ENCODE results near the gene GPR35.
"Not testable (repeated sequence)": the region's sequence is repeated elsewhere in the genome, so short reads cannot be mapped to it uniquely, and the experiment has no call there.

- TF ChIP-seq CTCF (IDR thresholded peaks at IDR 0.05 in 2 of 3, conservative IDR thresholded peaks at IDR 0.05 in 1 of 3; ENCODE audit: control insufficient read depth in 2 of 3, extremely low read depth in 1 of 3, insufficient read depth in 1 of 3, low read depth in 3 of 3, low read length in 3 of 3); SMC3 (IDR thresholded peaks at IDR 0.05; ENCODE audit: borderline replicate concordance, low read length); POLR2AphosphoS5 (IDR thresholded peaks at IDR 0.05; ENCODE audit: low read length); POLR2AphosphoS2 (IDR thresholded peaks at IDR 0.05; ENCODE audit: low read depth, low read length); EP300 (IDR thresholded peaks at IDR 0.05; ENCODE audit: borderline replicate concordance in 1 of 2, control insufficient read depth in 1 of 2, low read depth in 2 of 2, low read length in 2 of 2); MAX (IDR thresholded peaks at IDR 0.05; ENCODE audit: low read depth, low read length); POLR2A (IDR thresholded peaks at IDR 0.05; ENCODE audit: low read depth, low read length); KDM1A (IDR thresholded peaks at IDR 0.05; ENCODE audit: borderline replicate concordance); CHD2 (IDR thresholded peaks at IDR 0.05; ENCODE audit: borderline replicate concordance, low read depth, low read length); NKRF (conservative IDR thresholded peaks at IDR 0.05); TCF7 (IDR thresholded peaks at IDR 0.05; ENCODE audit: borderline replicate concordance); EZH2 (IDR thresholded peaks at IDR 0.05; ENCODE audit: borderline replicate concordance, control insufficient read depth, low read depth, low read length); TAF1 (IDR thresholded peaks at IDR 0.05; ENCODE audit: borderline replicate concordance, low read depth, low read length): not testable (repeated sequence)
- TF ChIP-seq, protein P1, sequence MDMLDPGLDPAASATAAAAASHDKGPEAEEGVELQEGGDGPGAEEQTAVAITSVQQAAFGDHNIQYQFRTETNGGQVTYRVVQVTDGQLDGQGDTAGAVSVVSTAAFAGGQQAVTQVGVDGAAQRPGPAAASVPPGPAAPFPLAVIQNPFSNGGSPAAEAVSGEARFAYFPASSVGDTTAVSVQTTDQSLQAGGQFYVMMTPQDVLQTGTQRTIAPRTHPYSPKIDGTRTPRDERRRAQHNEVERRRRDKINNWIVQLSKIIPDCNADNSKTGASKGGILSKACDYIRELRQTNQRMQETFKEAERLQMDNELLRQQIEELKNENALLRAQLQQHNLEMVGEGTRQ (IDR thresholded peaks at IDR 0.05; ENCODE audit: borderline replicate concordance, low read depth, low read length), result not testable (repeated sequence)
Observed at GRCh38 chr2:240674461-240675184, 49.3 kb downstream of the GPR35 start.

Data from GM12878 (cell line).